ENCODE results near the gene EGR1. TPM values are rescaled to one million over a fixed set of nuclear protein-coding genes. Genes with fewer than 3 reads are reported as not detected.
A peak's percentile ranks its signal among the peaks of the same experiment; 100 is the strongest.

EGR1 gene
- polyA plus RNA-seq, 3 donors: 101 to 410 (median 155) TPM

DNA sequence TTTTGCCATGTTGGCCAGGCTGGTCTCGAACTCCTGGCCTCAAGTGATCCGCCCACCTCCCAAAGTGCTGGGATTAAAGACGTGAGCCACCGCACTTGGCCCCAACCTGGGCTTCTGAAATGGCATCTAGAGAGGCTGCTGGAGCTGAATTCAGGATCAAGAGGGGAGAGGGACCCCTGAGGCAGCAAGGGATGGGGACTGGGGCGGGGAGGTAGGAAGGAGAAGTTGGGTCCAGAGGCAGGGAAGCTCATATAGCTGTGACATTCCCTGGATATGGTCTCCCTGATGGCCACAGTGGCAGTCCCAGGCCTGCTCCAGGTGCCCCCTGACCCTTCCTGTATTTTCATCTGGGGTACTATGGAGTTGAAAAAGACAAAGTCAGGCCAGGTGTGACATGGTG, 14.3 kb upstream of the EGR1 start:
- no peak for DNase-seq (ENCODE audit: low read depth in 3 of 3, low spot score in 2 of 3)

GRCh38 chr5:138452720-138453119, 12.6 kb upstream of the EGR1 start:
- DNase-seq (ENCODE audit: low read depth in 3 of 3, low spot score in 2 of 3): no peak

DNA sequence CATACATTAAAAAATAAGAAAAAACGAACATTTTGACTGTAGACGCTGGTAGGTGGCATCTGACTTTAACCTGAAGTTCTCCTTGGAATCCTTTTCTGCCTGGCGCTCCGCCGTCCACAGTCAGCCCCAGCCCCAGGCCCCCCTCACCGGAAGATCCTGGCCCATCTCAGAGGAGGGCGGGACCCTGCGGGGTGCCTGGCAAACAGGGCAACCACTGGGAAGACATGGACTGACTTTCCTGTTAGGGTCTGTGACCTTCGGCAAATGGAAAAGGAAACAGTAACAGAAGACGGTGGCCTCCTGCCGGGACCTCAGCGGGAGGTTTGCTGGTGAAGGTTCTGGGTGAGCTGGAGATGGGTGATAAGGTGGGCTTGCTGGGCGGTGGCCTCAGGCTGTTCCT, 11.7 kb upstream of the EGR1 start:
- no peak for DNase-seq (ENCODE audit: low read depth in 3 of 3, low spot score in 2 of 3)

GRCh38 chr5:138454121-138454520, 11.2 kb upstream of the EGR1 start:
- DNase-seq (ENCODE audit: low read depth in 3 of 3, low spot score in 2 of 3): no peak

DNA sequence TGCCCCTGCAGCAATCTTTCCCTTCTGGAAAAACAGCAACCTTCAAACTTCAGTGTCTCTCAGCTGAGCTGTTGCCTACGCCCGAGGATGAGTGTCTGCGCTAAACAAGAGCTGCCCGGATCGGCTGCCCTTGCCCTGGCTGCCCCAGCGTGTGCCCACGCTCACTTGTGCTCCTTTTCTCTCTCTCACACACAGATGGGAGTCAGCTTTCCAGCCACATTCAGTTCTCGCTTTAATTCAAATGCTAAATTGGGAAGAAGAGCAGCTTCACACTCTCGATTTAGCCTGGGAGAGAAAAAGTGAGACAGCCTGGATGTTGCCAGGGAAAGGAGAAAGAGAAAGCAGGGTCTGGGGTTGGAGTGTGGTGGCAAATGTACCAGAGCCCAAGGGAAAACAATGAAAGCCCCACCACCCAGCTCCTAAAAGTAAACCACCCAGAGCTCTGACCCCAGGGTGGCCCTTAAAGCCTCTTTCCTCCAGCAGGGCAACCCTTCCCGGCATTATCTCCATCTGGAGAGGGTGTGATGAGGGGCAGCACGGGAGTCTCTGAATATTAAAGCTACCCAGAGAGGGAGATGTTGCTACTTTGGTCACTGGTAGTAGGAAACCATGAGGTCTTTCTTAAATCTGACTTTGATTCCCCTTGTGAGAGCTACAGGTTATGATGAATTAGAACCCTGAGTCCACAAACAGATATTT, 9.9 kb upstream of the EGR1 start:
- DNase-seq (ENCODE audit: low read depth in 3 of 3, low spot score in 2 of 3): no peak

DNA sequence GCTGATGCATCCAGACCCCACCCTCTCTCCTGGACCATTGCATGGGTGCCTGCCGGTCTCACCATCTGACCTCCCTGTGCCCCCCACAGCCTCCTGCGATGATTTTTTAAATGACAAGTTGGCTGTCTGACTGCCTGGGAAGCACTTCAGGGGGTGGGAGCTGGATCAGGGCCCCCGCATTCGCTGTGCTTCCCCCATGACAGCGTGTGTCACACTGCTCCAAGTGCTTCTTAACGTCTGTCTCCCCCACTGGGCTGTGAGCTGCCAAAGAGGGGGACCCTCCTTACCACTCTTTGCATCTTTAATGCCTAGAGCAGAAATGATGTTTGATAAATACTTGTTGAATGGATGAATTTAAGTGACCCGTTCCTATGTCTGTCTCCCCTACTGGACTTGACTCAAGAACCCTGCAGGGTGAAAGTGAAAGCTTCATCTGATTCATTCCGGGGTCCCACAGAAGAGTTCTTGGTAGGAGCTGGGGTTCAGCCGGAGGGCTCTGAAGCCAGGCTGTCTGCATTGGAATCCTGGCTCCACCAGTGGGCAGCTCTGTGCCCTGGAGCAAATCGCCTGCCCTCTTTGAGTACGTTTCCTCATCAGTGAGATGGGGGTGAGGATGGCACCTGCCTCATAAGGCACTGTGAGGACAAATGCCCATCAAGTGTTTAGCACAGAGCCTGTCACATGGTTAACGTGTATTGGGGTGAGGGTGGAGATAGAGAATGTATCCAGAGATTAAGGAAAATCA, 7.6 kb upstream of the EGR1 start:
- no peak for DNase-seq (ENCODE audit: low read depth in 3 of 3, low spot score in 2 of 3)

DNA sequence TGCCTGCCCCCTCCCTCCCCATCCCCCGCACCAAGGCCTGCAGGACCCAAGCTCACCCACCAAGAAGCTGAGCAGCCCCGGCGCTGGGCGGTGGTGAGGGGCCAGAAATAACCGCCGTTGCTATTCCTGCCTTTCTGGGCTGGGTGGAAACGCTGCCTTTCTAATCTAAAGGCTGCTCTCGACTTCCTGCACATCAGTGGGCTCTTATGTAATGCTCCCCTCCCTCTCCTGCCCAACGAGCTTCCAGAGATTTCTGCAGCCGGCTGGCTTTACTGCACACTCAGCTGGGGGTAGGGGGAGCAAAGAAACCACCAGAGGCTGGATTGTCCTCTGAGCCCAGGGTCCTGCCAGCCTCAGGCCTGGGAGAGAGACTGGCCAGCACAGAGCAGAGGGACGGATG, 6.9 kb upstream of the EGR1 start:
- DNase-seq (ENCODE audit: low read depth in 3 of 3, low spot score in 2 of 3): no peak

DNA sequence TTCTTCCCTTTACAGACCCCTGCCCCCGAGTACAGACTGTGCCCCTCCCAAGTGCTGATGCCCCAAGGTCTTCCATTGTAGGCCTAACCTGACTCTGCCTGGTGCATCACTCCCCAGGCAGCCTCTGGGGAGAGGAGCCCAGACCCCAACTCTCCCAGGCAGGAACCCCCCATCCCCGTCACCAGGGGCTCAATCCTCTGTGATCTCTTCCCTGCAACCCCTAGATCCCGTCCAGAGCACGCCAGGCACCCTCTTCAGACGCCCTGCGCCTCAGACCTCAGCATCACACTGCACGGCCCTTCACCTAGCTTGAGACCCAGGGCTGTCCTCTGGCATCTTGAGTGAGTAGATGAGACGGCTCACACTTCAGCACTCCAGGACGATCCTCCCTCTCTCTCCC, 6.4 kb upstream of the EGR1 start:
- DNase-seq (ENCODE audit: low read depth in 3 of 3, low spot score in 2 of 3): no peak

DNA sequence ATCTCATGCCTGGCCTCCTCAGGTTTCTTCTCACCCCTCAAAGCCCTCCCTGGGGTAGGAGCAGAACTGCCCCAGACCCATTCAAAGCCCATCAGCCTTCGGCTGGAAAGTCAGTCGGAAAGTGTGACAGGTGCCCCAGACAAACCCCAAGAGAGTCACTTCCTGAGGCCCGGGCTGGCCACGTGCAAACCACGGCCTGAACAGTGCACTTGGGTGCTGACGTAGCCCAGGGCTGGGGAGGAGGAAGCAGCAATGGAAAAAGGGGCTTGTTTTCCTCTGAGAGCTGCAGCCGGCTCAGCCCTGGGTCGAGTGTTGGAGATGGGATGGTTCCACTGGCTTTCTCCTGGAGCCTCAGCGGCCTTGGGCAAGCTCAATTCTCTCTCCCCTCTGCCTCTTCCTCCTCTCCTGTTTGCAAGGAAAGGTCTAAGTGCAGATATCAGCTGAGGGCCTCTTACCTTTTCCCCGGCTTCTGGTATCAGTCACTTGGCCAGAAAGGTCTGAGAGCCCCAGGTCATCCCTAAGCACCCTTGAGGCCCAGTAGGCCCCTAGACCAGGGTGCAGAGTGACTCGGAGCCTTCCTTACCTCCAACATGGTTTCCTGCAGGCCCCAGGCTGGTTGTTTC, 5.9 kb upstream of the EGR1 start:
- DNase-seq (ENCODE audit: low read depth in 3 of 3, low spot score in 2 of 3): no peak

DNA sequence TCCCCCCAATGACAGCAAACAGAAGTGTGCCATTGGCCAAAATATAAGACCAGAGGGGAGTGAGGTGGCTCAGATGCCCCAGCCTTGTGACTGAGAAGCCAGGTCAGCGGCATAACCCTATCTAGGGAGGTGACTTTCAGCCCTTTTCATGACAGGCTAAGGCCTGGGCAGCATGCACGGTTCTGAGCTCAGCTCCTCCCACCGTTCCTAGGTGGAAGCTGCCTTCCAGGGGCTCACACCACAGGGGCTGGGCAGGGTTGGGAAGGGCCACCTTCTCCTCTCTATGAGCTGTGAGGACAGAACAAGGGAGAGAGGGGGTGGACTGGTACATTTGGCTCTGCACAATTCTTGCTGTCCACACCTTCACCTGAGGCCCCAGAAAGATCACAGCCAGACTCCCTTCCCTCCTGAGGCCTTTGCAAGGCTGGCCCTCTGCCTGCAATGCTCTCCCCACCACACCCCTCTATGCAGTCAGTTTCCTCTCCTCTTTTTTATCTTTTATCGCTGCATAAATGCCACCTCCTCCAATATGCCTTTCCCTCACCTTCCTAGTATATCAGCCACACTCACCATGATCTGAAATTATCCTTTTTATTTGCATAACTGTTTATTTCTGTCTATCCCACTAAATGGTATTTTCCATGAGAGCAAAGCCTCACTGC, 5.1 kb upstream of the EGR1 start:
- no peak for DNase-seq (ENCODE audit: low read depth in 3 of 3, low spot score in 2 of 3)

GRCh38 chr5:138461343-138462125, 3.7 kb upstream of the EGR1 start:
- DNase-seq (ENCODE audit: low read depth in 3 of 3, low spot score in 2 of 3): no peak

DNA sequence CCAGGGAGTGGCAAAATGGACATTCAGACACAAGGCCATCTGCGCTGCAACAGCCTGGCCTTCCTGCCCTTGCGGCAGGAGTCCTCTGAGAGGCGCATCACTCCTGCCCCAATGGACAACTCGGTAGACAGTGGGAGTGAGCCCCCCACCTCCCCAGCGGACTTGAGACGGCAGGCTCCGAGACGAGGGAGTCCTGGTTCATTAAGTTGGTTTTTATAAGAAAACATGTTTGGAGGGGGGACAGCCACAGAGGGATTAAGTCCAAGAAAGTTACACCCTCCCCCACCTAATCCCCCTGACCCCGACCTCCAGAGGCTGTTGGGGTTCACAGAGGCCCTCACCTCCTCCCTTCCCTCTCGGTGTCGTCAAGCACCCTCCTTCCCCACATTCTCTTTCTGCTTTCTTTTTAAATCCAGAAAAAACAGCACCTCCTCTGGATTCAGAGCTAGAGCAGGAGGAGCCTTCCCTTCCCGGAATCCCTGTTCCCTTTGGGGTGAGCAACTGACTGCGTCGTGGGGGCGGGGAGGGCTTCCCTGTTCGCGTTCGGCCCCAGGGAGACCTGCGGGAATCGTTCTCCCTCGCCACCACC, 1.8 kb upstream of the EGR1 start:
- no peak for DNase-seq (ENCODE audit: low read depth in 3 of 3, low spot score in 2 of 3)

GRCh38 chr5:138464008-138464387, 1.3 kb upstream of the EGR1 start:
- DNase-seq (ENCODE audit: low read depth in 3 of 3, low spot score in 2 of 3): peak in 2 of 3 donors; percentile 94

- DNase-seq (ENCODE audit: low read depth in 3 of 3, low spot score in 2 of 3): peak; percentile 97 to 99 (median 98)
Observed at GRCh38 chr5:138464388-138465260, 655 bp upstream of the EGR1 start.

DNA sequence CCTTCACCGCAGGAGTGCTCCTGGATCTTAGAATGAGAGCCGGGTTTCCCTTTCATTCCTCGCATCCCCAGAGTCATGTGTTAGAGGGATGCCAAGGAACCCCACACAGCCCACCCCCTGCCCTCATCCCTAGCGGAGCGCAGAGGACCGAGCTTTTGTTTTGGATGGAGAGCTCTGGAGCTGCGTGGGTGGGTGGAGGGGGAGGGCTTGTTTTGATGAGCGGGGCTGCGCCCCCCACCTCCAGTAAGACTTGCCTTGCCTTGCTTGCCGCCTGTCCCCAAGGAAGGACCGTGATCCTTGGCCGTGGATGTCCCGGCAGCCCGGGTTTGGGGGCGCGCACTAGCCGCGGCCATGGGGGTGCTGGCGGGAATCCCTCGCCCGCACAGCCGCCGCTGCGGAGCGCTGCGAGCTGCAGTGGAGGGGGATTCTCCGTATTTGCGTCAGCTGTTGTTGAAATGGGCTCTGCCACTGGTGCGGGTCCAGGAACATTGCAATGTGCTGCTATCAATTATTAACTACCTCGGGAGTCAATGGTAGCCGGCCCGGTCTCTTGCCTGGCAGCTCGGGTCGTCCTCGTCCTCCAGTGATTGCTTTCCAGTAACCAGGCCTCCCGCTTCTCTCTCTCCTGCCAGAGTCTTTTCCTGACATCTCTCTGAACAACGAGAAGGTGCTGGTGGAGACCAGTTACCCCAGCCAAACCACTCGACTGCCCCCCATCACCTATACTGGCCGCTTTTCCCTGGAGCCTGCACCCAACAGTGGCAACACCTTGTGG, 1.0 kb downstream of the EGR1 start:
- DNase-seq (ENCODE audit: low read depth in 3 of 3, low spot score in 2 of 3): no peak

GRCh38 chr5:138466900-138467710, 1.8 kb downstream of the EGR1 start:
- no peak for DNase-seq (ENCODE audit: low read depth in 3 of 3, low spot score in 2 of 3)

DNA sequence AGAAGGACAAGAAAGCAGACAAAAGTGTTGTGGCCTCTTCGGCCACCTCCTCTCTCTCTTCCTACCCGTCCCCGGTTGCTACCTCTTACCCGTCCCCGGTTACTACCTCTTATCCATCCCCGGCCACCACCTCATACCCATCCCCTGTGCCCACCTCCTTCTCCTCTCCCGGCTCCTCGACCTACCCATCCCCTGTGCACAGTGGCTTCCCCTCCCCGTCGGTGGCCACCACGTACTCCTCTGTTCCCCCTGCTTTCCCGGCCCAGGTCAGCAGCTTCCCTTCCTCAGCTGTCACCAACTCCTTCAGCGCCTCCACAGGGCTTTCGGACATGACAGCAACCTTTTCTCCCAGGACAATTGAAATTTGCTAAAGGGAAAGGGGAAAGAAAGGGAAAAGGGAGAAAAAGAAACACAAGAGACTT, 2.4 kb downstream of the EGR1 start:
- no peak for DNase-seq (ENCODE audit: low read depth in 3 of 3, low spot score in 2 of 3)
